Measurements from ENCODE around the gene GRIA2. TPM values are rescaled to one million over a fixed set of nuclear protein-coding genes. Genes with fewer than 3 reads are reported as not detected.

GRIA2 gene
- total RNA-seq, 1 experiment from 2014 or later = 0.32 TPM

GRCh38 chr4:157358439-157358838 is 137.9 kb downstream of the GRIA2 start:
- Histone ChIP-seq H3K27ac (ENCODE audit: low read depth, low read length, poor library complexity, severe bottlenecking) (no peak overlapping the region), H3K36me3 (ENCODE audit: insufficient read depth, low read length, poor library complexity, severe bottlenecking) (no peaks in the 10 kb centered on the region), H3K27me3 (replicated peaks; ENCODE audit: insufficient read depth, low read depth, low read length, poor library complexity) (no peaks in the 10 kb centered on the region), H3K4me1 (ENCODE audit: insufficient read depth, low read length, poor library complexity, severe bottlenecking) (no peaks in the 10 kb centered on the region), H3K9me3 (ENCODE audit: low read depth, low read length, poor library complexity, severe bottlenecking) (no peaks in the 10 kb centered on the region), H3K4me3 (ENCODE audit: low read depth, low read length, poor library complexity, severe bottlenecking) (no peak overlapping the region)
- POLR2A ChIA-PET (ENCODE audit: low non-redundant PET) = no interaction called here
- BruUV-seq (replicated peaks) = no TSS peak
- intact Hi-C loops (cut with micrococcal nuclease; ENCODE audit: unreplicated experiment) = no loop called here
- CTCF ChIA-PET = no interaction called here
- TF ChIP-seq EZH2 (IDR thresholded peaks at IDR 0.05; ENCODE audit: borderline replicate concordance, low read depth, low read length, poor library complexity, severe bottlenecking) (no peak), CTCF (conservative IDR thresholded peaks at IDR 0.05; ENCODE audit: low read depth, low read length) (no peak)
- DNase-seq (ENCODE audit: low spot score) = no peak

- Histone ChIP-seq H3K4me1 (ENCODE audit: insufficient read depth, low read length, poor library complexity, severe bottlenecking) (no peaks in the 10 kb centered on the region), H3K9me3 (ENCODE audit: low read depth, low read length, poor library complexity, severe bottlenecking) (no peaks in the 10 kb centered on the region), H3K27ac (ENCODE audit: low read depth, low read length, poor library complexity, severe bottlenecking) (no peak overlapping the region), H3K27me3 (replicated peaks; ENCODE audit: insufficient read depth, low read depth, low read length, poor library complexity) (no peaks in the 10 kb centered on the region), H3K4me3 (ENCODE audit: low read depth, low read length, poor library complexity, severe bottlenecking) (no peak overlapping the region), H3K36me3 (ENCODE audit: insufficient read depth, low read length, poor library complexity, severe bottlenecking) (no peaks in the 10 kb centered on the region)
- ChIA-PET POLR2A (ENCODE audit: low non-redundant PET) (no interaction called here), CTCF (no interaction called here)
- no TSS peak for BruUV-seq (replicated peaks)
- intact Hi-C loops (cut with micrococcal nuclease; ENCODE audit: unreplicated experiment) = no loop called here
- no peak for DNase-seq (ENCODE audit: low spot score)
- TF ChIP-seq CTCF (conservative IDR thresholded peaks at IDR 0.05; ENCODE audit: low read depth, low read length) (no peak), EZH2 (IDR thresholded peaks at IDR 0.05; ENCODE audit: borderline replicate concordance, low read depth, low read length, poor library complexity, severe bottlenecking) (no peak)
Observed at GRCh38 chr4:157358851-157359250, 138.3 kb downstream of the GRIA2 start.

GRCh38 chr4:157363360-157363759 is 142.8 kb downstream of the GRIA2 start:
- Histone ChIP-seq H3K27ac (ENCODE audit: low read depth, low read length, poor library complexity, severe bottlenecking) (no peak overlapping the region), H3K4me3 (ENCODE audit: low read depth, low read length, poor library complexity, severe bottlenecking) (no peak overlapping the region), H3K9me3 (ENCODE audit: low read depth, low read length, poor library complexity, severe bottlenecking) (no peaks in the 10 kb centered on the region), H3K4me1 (ENCODE audit: insufficient read depth, low read length, poor library complexity, severe bottlenecking) (no peaks in the 10 kb centered on the region), H3K27me3 (replicated peaks; ENCODE audit: insufficient read depth, low read depth, low read length, poor library complexity) (no peaks in the 10 kb centered on the region), H3K36me3 (ENCODE audit: insufficient read depth, low read length, poor library complexity, severe bottlenecking) (no peaks in the 10 kb centered on the region)
- CTCF ChIA-PET = no interaction called here
- intact Hi-C loops (cut with micrococcal nuclease; ENCODE audit: unreplicated experiment) = no loop called here
- POLR2A ChIA-PET (ENCODE audit: low non-redundant PET) = no interaction called here
- BruUV-seq (replicated peaks) = no TSS peak
- no peak for TF ChIP-seq EZH2 (IDR thresholded peaks at IDR 0.05; ENCODE audit: borderline replicate concordance, low read depth, low read length, poor library complexity, severe bottlenecking)
- no peak for TF ChIP-seq CTCF (conservative IDR thresholded peaks at IDR 0.05; ENCODE audit: low read depth, low read length)
- no peak for DNase-seq (ENCODE audit: low spot score)
